Fibroblast of lung (primary cell): ENCODE data around the gene AMHR2. TPM values are rescaled to one million over a fixed set of nuclear protein-coding genes. Genes with fewer than 3 reads are reported as not detected.
A peak's percentile ranks its signal among the peaks of the same experiment; 100 is the strongest.

Experiments
- DNase-seq, 2 donors: peaks; one replicate each; pipeline versions ENCODE4 v3.0.0 to v3.0.0-alpha.2; 2010; ENCODE audit warnings: low read depth in 2 of 2
- H2AFZ ChIP-seq: 2 replicates; pipeline ENCODE4 v1.5.1; 2012; ENCODE audit warnings: low read length, control low read depth, inconsistent platforms
- H3K27ac ChIP-seq: 2 replicates; pipeline ENCODE4 v1.5.1; 2011; ENCODE audit warnings: low read length, control low read depth; ENCODE audit not compliant: insufficient read depth
- H3K27me3 ChIP-seq: 2 replicates; pipeline ENCODE4 v1.5.1; 2011; ENCODE audit warnings: mild to moderate bottlenecking, low read length; ENCODE audit not compliant: control insufficient read depth, insufficient read depth
- H3K36me3 ChIP-seq: 2 replicates; pipeline ENCODE4 v1.5.1; 2011; ENCODE audit warnings: low read length; ENCODE audit not compliant: control insufficient read depth, insufficient read depth
- H3K4me1 ChIP-seq: 2 replicates; pipeline ENCODE4 v1.5.1; 2011; ENCODE audit warnings: low read length; ENCODE audit not compliant: control insufficient read depth, insufficient read depth; ENCODE audit errors: extremely low read depth
- H3K4me2 ChIP-seq: 2 replicates; pipeline ENCODE4 v1.5.1; 2011; ENCODE audit warnings: low read length, control low read depth; ENCODE audit not compliant: insufficient read depth; ENCODE audit errors: extremely low read depth
- H3K4me3 ChIP-seq, 4 experiments: fragments of 200-600 bp in 1 of 4; sonication (generic) in 1 of 4; replicated peaks in 1 of 4; 2 replicates each; pipeline ENCODE4 v1.5.1; 2011 to 2016; ENCODE audit warnings: low read length in 4 of 4, low read depth in 3 of 4, mild to moderate bottlenecking in 3 of 4, control low read depth in 2 of 4, inconsistent platforms in 1 of 4, mixed read lengths in 1 of 4; ENCODE audit not compliant: insufficient read depth in 1 of 4; ENCODE audit errors: control extremely low read depth in 1 of 4
- H3K79me2 ChIP-seq: 2 replicates; pipeline ENCODE4 v1.5.1; 2012; ENCODE audit warnings: mild to moderate bottlenecking, low read length, inconsistent platforms; ENCODE audit not compliant: control insufficient read depth, insufficient read depth
- H3K9ac ChIP-seq: 2 replicates; pipeline ENCODE4 v1.5.1; 2011; ENCODE audit warnings: mild to moderate bottlenecking, low read length, control low read depth; ENCODE audit not compliant: insufficient read depth
- H3K9me3 ChIP-seq: 2 replicates; pipeline ENCODE4 v1.5.1; 2012; ENCODE audit warnings: low read depth, low read length; ENCODE audit not compliant: control insufficient read depth, insufficient read depth
- H4K20me1 ChIP-seq: 2 replicates; pipeline ENCODE4 v1.5.1; 2011; ENCODE audit warnings: low read length; ENCODE audit not compliant: control insufficient read depth, insufficient read depth; ENCODE audit errors: extremely low read depth
- CTCF ChIP-seq, 2 donors: IDR thresholded peaks in 1 of 2; conservative IDR thresholded peaks in 1 of 2; 1 replicate in 1 of 2; 2 replicates in 1 of 2; pipeline ENCODE4 v1.5.1; 2011 to 2012; ENCODE audit warnings: low read length in 2 of 2, control low read depth in 1 of 2, inconsistent platforms in 1 of 2, low read depth in 1 of 2, mild to moderate bottlenecking in 1 of 2
- EZH2 ChIP-seq: IDR thresholded peaks from 2 replicates; pipeline ENCODE4 v1.5.1; 2012; ENCODE audit warnings: low read length, control low read depth, mild to moderate bottlenecking; ENCODE audit errors: missing control alignments
- polyA plus RNA-seq, 2 donors: library from polyadenylated mRNA; depleted of rRNA in 1 of 2; stranded (reverse) in 1 of 2; unstranded in 1 of 2; fragments of >200 nt; gene quantifications; 2 replicates each; pipeline ENCODE4 v1.2.1, GENCODE V29; 2011 to 2012; ENCODE audit warnings: missing spikeins in 1 of 2
- total RNA-seq: library from RNA; depleted of rRNA; stranded (reverse); fragments of >200 nt; gene quantifications from 2 replicates; pipeline ENCODE4 v1.2.1, GENCODE V29; 2014

AMHR2 gene
- total and polyA plus RNA-seq, 2 donors (not counting 1 experiment from before 2014, with no cell fraction given), result not detected

DNA sequence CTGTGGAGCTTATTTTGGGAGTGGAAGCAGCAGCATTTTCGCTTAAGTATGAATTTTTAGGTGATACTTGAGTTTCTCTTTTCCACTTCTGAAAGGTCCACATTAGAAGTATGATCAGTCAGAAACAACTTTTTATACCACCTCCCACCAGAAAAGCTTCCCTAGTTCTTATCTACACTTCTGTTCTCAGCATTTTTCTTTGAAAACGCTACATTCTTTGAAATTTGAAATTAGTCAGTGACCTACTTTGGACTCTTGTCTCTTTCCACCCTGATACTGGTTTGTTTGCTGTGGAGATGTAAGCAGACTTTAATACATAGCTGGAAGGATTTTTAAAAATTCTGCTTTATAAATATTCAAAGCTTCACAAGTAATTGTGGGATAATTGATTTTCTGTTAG lies 50.4 kb downstream of the AMHR2 start:
- no peak overlapping the region for H3K27ac ChIP-seq
- no peak overlapping the region for H3K4me3 ChIP-seq
- H3K9me3 ChIP-seq, result no peaks in the 10 kb centered on the region
- H3K79me2 ChIP-seq, result peaks cover 62% of the 10 kb centered on the region
- no peak for DNase-seq
- H3K4me1 ChIP-seq, result peaks cover 6% of the 10 kb centered on the region
- H3K9ac ChIP-seq, result no peak overlapping the region
- H2AFZ ChIP-seq, result no peak overlapping the region
- H3K36me3 ChIP-seq, result peaks cover 12% of the 10 kb centered on the region
- no peak overlapping the region for H3K4me2 ChIP-seq
- H4K20me1 ChIP-seq, result peaks cover 1% of the 10 kb centered on the region
- TF ChIP-seq EZH2 (no peak), CTCF (conservative IDR thresholded peaks at IDR 0.05 in 1 of 2, IDR thresholded peaks at IDR 0.05 in 1 of 2; ENCODE audit: low read depth in 1 of 2, low read length in 2 of 2) (no peak)
- H3K27me3 ChIP-seq, result no peaks in the 10 kb centered on the region

GRCh38 chr12:53474819-53475218 lies 51.2 kb downstream of the AMHR2 start:
- Histone ChIP-seq H3K27ac (no peak overlapping the region), H3K36me3 (peaks cover 13% of the 10 kb centered on the region), H3K79me2 (peaks cover 61% of the 10 kb centered on the region), H3K9ac (no peak overlapping the region), H2AFZ (no peak overlapping the region), H3K4me3 (no peak overlapping the region), H4K20me1 (peaks cover 1% of the 10 kb centered on the region), H3K4me1 (peaks cover 9% of the 10 kb centered on the region), H3K4me2 (no peak overlapping the region), H3K9me3 (no peaks in the 10 kb centered on the region), H3K27me3 (no peaks in the 10 kb centered on the region)
- no peak for TF ChIP-seq EZH2
- no peak for TF ChIP-seq CTCF (conservative IDR thresholded peaks at IDR 0.05 in 1 of 2, IDR thresholded peaks at IDR 0.05 in 1 of 2; ENCODE audit: low read depth in 1 of 2, low read length in 2 of 2)
- no peak for DNase-seq

DNA sequence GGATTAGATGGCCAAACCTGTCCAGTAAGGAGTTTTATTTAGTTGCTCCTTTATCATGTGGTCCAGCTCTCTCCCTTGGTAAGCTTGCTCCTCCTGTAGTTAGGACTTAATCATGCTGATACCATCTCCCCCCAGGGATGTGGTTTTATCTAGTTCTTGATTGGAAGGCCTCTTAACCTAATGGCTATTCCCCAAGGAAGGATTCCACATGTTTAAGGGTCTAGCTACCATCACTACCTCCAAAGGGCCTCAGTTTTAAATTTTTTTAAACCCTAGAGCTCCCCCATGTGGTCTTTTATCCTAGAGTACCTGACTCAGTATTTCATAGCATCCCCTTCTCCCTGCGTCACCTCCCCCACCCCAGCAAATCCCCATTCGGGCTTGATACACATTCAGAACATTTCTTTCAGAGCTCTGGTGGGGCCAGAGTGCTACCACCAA lies 53.1 kb downstream of the AMHR2 start:
- Histone ChIP-seq H3K9ac (no peak overlapping the region), H3K4me3 (no peak overlapping the region), H4K20me1 (peaks cover 1% of the 10 kb centered on the region), H3K4me1 (peaks cover 22% of the 10 kb centered on the region), H3K9me3 (no peaks in the 10 kb centered on the region), H3K36me3 (peaks cover 17% of the 10 kb centered on the region), H3K27me3 (no peaks in the 10 kb centered on the region), H3K4me2 (no peak overlapping the region), H2AFZ (no peak overlapping the region), H3K79me2 (peaks cover 50% of the 10 kb centered on the region), H3K27ac (no peak overlapping the region)
- no peak for DNase-seq
- TF ChIP-seq EZH2 (no peak), CTCF (conservative IDR thresholded peaks at IDR 0.05 in 1 of 2, IDR thresholded peaks at IDR 0.05 in 1 of 2; ENCODE audit: low read depth in 1 of 2, low read length in 2 of 2) (peak; percentile 22 to 45)
